Skeletal muscle cell (primary cell): ENCODE data around the gene CMAS.

Experiments
- DNase-seq: peaks from one replicate; pipeline ENCODE4 v3.0.0-alpha.2; 2010; ENCODE audit warnings: low read depth
- H3K4me3 ChIP-seq: 2 replicates; pipeline ENCODE4 v1.5.1; 2011; ENCODE audit warnings: low read depth, mild to moderate bottlenecking, control low read depth, low read length, moderate library complexity

The CMAS gene

GRCh38 chr12:22100958-22101748 is 55.1 kb downstream of the CMAS start:
- peak; percentile 38 for DNase-seq
- no peak overlapping the region for H3K4me3 ChIP-seq

GRCh38 chr12:22101749-22102243 is 55.8 kb downstream of the CMAS start:
- DNase-seq: peak; percentile 81
- H3K4me3 ChIP-seq: no peak overlapping the region

- DNase-seq: no peak
- H3K4me3 ChIP-seq: no peak overlapping the region
Observed at GRCh38 chr12:22103418-22103817, 57.4 kb downstream of the CMAS start.

- no peak overlapping the region for H3K4me3 ChIP-seq
- no peak for DNase-seq
Observed at GRCh38 chr12:22105542-22105941, 59.5 kb downstream of the CMAS start.

- no peak for DNase-seq
- no peak overlapping the region for H3K4me3 ChIP-seq
Observed at GRCh38 chr12:22110176-22110575, 64.2 kb downstream of the CMAS start.
